Epithelial cell of esophagus (primary cell): ENCODE measurements around the gene FAM114A1.

Experiments used
- DNase-seq: peaks from one replicate; pipeline ENCODE4 v3.0.0; 2010; ENCODE audit warnings: low read depth
- H3K4me3 ChIP-seq: 2 replicates; pipeline ENCODE4 v1.5.1; 2011; ENCODE audit warnings: mild to moderate bottlenecking, low read length, control low read depth
- TF ChIP-seq, protein P1 (sequence below): IDR thresholded peaks from 2 replicates; pipeline ENCODE4 v1.5.1; 2011; ENCODE audit warnings: low read depth, mild to moderate bottlenecking, low read length, control low read depth, inconsistent platforms; ENCODE audit not compliant: insufficient read depth; ENCODE audit errors: missing control alignments

FAM114A1 gene

DNA sequence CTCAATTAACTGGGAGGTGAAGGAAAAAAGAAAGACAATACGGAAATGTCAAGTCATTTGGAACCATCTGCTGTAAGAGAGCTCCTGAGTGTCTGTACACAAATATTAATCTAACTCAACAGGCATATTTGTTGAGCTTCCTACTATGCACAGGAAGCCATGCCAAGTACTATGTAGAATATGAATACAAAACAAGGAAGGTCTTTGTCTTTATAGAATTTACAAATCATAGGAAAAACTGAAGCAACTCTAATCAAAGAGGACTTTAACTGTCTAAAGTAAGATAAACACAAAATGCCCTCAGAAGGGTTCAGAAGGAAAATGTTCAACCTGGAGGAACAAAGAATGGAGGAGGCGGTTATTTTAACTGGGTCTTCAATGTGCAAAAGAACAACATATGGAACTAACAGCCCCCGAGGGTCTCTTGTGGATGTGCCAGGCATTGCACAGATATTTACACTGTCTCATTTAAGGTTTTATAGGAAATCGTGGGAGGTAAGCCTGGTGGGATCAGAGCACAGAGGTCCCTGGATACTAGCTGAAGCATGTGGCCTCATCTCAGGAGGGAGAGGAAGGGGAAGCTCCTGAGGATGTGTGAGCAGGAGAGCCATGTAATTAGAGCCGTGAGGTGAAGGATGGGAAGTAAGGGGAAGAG is 5.8 kb downstream of the FAM114A1 start:
- DNase-seq = no peak
- TF ChIP-seq, protein P1, sequence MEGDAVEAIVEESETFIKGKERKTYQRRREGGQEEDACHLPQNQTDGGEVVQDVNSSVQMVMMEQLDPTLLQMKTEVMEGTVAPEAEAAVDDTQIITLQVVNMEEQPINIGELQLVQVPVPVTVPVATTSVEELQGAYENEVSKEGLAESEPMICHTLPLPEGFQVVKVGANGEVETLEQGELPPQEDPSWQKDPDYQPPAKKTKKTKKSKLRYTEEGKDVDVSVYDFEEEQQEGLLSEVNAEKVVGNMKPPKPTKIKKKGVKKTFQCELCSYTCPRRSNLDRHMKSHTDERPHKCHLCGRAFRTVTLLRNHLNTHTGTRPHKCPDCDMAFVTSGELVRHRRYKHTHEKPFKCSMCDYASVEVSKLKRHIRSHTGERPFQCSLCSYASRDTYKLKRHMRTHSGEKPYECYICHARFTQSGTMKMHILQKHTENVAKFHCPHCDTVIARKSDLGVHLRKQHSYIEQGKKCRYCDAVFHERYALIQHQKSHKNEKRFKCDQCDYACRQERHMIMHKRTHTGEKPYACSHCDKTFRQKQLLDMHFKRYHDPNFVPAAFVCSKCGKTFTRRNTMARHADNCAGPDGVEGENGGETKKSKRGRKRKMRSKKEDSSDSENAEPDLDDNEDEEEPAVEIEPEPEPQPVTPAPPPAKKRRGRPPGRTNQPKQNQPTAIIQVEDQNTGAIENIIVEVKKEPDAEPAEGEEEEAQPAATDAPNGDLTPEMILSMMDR = no peak
- H3K4me3 ChIP-seq = no peak overlapping the region

- TF ChIP-seq, protein P1 = no peak
- DNase-seq = no peak
- H3K4me3 ChIP-seq = no peak overlapping the region
Observed at GRCh38 chr4:38876636-38877035, 9.0 kb downstream of the FAM114A1 start.

DNA sequence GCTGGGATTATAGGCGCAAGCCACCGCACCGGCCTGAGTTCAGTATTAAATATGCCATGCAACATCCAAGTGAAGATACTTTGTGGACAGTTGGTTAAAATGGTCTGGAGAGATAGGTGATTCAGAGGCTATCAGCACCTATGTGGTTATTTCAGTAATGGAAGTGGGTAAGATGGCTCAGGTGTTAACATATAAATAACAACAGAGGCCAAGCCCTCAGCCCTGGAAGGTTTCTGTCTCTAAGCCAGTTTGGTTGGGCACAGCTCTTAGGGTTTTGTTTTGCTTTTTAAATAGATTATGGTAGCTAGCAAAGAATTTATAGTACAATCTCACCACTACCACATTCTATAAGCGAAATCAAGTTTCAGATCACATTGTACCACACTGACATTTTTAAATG is 16.6 kb downstream of the FAM114A1 start:
- TF ChIP-seq, protein P1 = no peak
- DNase-seq = no peak
- no peak overlapping the region for H3K4me3 ChIP-seq

DNA sequence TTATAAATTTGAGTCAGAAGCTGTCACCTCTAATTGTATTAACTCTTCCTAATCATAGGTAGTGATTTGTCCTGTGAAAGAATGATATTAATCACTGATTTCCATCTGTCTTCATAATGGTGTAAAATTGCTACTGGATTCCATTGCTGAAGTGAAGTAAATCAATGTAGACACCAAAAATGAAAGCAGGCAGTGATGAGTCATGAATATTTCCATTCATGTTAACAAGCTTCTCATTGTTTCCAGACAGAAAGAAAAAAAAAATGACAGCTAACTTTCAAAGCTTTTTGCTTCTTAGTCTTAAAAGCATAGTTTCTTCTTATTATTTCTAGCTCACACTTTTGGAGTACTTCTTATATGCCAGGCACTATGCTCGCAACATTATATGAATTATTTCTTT is 21.5 kb downstream of the FAM114A1 start:
- peak overlapping the region; percentile 18 for H3K4me3 ChIP-seq
- TF ChIP-seq, protein P1 = no peak
- peak; percentile 77 for DNase-seq

GRCh38 chr4:38891051-38891983 is 23.7 kb downstream of the FAM114A1 start:
- no peak for DNase-seq
- TF ChIP-seq, protein P1 = no peak
- H3K4me3 ChIP-seq = no peak overlapping the region

DNA sequence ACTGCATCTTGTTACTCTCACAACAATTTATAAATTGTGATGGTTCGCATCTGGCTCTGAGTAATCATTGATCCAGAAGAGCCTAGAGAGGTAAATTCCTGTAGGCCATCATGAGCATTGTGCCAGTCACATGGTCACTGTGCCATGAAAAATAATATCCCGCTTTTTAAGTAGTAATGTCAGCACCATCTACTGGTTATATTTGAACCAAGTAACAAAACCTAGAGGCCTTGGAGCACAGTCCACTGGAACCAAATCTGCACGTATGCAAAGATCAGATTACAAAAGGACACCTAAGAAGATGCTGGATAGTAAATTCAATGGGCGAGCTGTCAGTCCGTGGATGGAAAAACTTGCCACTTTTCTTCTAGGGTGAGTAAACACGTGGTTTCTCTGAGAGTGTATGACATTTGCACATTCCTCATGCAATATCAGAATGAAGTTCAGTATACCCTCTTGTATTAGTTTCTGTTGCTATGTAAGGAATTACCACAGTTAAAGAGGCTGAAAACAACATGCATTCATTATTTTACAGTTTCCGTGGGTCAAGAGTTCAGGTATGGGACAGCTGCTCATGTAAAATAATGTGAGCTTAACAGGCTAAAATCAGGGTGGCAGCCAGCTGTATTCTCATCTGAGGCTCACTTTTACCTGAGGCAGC is 26.8 kb downstream of the FAM114A1 start:
- no peak for DNase-seq
- H3K4me3 ChIP-seq = no peak overlapping the region
- TF ChIP-seq, protein P1 = peak; percentile 8
